ENCODE data around the gene SLC45A1.

The SLC45A1 gene

DNA sequence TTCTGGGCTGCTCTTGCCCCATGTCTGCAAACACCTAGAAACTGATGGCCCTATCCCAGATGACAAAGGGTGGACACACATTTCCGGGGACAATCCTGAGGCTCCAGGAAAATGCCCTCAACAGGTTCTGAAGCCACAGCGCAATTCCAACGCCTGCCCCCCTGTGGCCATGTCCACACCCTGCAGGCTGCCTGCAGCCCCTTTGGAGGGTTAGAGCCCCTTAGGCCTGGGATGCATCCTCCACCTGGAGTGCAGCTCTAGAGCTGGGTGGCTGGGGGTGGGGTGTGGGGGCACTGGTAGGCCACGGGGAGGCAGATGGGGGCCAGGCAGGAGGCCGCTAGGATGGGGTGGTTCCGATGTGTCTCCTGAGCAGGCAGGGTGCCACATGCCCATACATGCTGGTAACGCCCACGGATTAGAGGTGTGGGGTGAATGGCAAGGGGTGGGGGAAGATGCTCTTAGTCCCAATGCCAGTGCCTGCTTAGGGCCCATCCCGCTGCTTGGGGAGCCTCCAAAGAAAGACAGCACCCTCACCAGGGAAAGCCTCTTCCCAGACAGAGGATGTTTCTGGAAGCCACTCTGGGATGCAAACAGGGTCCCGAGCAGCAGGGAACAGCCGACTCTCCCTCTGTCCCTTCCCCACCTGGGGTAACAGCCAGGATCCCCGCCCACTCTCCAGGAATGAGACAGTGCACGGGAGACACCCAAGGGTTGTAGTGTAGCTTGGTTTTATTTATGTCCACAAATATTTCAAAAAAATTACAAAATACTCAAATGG is 34.0 kb downstream of the SLC45A1 start:
- in situ Hi-C loops (cut with HindIII; ENCODE audit: low sequenced_read_pairs): no loop called here

DNA sequence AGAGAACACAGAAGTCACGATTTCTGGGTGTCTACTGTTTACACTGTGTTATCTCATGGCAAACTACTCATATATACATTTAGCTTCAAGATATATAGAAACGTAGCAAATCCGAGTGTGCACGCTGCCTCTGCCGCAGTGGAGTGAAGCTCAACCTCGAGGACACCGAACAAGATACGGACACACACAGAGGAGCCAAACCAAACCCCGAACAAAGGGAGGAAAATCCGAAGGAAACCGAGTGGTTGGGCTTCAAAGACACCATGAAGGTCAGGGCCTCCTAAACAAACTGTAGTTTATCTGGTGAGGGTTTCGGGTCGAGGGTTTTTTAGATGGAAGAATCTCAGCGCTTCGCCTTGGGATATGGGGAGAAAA is 34.5 kb downstream of the SLC45A1 start:
- in situ Hi-C loops (cut with HindIII; ENCODE audit: low sequenced_read_pairs): no loop called here

- in situ Hi-C loops (cut with HindIII; ENCODE audit: low sequenced_read_pairs): no loop called here
These were observed 35.2 kb downstream of the SLC45A1 start for GRCh38 chr1:8352886-8353785.

- in situ Hi-C loops (cut with HindIII; ENCODE audit: low sequenced_read_pairs): no loop called here
These were observed 36.1 kb downstream of the SLC45A1 start for GRCh38 chr1:8354038-8354437.

DNA sequence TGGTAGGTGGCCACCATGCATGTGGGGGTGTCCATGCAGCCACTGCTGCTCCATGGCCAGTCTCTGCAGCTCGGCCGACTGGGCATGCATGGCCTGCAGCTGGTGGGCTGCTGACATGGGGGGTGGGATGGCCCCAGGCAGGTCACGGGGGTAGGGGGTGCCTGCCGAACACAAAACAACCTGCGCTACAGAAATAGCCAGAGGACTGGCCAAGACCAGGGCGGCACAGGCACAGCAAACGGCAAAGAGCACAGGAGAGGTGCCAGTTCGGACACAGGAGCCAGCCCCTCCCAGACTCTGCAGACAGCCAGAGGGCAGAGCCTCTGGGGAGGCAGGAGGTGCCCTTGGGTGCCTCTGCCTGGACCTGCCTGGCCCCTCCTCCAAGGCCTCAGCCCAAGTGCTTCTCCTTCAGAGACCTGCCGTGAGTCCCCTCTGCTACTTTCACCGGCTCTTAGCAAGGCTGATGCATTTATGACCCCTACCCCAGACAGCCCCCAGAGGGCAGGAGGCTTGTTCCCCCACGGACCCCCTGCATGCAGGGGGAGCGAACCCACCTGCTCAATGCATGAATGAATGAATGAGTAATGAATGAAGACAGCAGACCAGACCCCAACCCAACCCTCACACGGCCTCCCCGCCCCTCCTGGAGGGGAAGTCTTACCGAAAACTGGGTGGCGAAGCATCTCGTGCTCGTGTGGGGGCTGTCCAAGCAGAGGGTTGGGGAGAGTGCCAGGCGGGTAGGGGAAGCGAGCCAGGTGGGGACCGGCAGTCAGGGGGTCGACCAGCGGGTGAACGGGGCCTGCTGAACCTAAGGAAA is 37.7 kb downstream of the SLC45A1 start:
- in situ Hi-C loops (cut with HindIII; ENCODE audit: low sequenced_read_pairs): no loop called here

DNA sequence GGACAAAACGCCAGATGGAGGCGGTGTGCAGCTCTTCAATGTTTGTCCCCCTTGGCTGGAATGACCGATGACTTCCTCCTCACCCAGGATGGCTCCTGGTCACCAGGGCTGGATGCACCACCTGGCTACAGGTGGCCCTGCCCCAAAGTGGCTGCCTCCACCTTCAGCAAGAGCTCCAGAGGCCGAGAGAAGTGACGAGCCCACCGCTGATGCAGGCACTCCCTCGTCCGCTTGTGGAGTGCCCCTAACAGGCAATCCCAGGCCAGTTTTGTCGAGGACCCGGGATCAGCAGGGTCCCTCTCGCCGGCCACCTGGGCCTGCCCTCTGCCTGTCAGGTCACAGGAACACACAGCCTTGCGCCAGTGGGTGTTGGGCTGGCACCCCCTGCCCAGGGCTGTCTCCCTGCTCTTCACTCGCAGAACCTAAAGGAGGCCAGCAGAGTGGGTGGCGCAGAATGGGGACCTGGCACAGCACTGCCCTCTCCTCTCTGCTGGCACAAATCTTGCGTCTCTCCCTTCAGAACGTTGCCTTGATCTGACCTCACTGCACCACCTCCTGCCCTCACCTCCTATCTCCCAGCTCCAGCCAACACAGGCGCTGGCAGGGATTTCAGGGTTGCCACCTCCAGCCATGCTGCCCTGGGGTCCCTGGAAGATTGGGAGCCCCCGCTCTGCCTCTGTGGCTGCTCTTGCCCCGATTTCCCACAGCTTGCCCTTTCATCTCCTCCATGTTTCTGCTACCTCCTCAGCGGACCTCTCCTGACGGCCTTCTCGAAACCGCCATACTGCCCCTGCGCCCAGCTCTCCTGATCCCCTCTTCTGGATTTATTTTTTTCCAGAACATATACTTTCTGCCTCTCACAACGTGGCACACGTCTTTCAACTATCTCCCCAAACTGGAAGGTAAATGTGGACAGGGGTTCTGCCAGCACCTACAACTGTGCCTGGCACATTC is 38.6 kb downstream of the SLC45A1 start:
- in situ Hi-C loops (cut with HindIII; ENCODE audit: low sequenced_read_pairs): no loop called here

- in situ Hi-C loops (cut with HindIII; ENCODE audit: low sequenced_read_pairs): no loop called here
These were observed 39.6 kb downstream of the SLC45A1 start for GRCh38 chr1:8357329-8358101.

- in situ Hi-C loops (cut with HindIII; ENCODE audit: low sequenced_read_pairs): no loop called here
These were observed 40.5 kb downstream of the SLC45A1 start for GRCh38 chr1:8358241-8358896.

DNA sequence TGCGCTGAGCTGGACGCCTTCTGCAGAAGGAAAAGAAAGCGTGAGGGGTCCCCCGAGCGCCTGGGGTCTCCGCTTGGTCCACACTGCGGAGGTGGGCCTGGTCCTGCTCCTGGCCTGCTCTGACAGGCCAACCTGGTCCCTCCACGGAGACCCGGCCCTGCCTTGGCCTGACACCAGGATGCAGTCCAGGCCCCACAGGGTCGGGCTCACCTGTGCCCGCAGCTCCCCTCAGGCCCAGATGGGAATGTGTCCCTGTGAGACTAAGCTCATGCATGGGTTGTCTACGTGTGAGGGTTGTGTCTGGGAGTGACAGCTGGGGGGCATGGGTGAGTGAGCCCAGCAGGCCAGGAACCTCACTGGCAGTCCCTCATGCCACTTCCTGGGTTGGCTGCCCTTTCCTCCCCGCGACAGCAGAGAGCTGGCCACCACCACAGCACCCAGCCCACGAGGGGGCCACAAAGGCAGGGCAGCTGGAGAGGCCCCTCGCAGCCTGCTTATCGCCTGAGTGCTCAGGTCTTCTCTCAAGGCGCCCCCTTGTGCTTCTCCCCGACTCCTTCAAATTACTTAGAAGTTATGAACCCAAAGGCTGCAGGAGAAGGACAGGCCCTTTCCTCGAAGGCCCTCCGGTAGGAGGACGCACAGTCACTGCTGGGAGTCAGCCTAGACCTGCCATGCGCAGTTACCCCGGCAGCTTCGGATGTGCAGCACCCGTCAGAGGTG is 41.1 kb downstream of the SLC45A1 start:
- in situ Hi-C loops (cut with HindIII; ENCODE audit: low sequenced_read_pairs): no loop called here

DNA sequence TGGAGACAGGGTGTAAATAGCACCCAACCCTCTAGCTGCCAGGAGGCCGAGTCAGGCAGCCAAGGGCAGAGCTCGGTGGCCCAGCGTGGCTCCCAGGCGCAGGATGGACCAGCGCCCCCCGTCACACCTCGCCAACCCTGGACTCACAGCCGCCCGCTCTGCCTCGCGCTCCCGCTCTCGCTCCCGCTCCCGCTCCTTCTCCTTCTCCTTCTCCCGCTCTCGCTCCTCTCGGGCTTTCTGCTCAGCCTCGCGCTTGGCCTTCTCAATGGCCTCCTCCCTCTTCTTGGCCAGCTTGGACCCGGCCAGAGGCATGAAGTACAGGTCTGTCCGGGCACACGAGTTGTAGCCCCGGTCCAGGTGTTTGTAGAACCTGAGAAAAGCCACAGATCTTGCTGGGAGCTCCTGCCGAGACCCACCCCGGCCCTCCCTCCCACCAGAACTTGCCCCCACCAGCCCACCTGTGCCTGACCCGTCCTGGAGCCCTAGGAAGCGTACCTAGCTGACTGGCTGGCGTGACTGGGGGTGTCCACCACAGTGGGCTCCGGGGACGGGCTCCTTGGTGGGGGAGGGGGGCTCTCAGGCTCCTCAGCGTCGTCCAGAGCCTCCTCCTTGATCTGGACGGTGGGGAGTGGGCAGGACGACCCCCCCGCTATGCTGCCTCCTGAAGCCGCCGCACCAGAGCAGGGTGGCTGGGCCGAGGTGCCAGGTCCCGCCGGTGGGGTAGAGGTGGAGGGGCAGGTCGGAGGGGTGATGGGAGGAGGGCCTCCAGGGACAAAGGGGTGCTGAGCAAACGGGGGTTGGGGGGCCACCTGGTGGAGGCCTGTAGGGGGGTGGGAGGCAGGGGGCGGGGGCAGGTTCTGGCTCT is 41.9 kb downstream of the SLC45A1 start:
- in situ Hi-C loops (cut with HindIII; ENCODE audit: low sequenced_read_pairs): loop anchor here (5.0 kb wide), 2 partner anchors 47 to 68 kb away; no protein-coding TSS in a partner anchor

DNA sequence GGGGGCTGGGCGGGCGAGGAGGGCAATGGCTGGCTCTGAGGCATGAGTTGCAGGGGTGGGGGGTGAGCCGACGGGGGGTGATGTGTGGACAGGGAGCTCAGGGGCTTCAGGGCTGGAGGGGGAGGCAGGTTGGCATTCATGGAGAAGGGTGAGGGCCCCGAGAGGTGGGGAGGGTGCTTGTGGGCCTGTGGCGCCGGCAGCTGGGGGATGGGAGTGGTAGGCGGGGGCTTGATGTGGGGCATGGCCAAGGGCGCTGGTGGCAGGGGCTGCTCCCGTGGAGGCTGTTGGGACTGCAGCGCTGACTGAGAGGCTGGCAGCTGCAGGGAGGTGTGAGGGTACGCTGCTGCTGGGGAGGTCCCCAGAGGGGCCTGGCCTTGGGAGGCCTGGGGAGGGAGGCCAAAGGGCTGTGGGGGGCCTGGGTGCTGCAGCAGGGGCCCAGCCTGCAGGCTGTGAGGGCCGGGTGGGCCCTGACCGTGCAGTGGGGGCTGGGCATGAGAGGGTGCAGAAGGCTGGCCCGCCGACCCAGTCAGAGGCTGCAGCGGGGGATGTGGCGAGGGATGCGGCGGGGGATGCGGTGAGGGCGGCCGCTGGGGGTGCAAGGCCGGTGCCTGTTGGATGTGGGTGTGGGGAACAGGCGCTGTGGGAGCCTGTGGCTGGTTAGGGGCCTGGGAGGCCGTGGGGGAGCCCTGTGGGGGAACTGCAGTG is 42.7 kb downstream of the SLC45A1 start:
- in situ Hi-C loops (cut with HindIII; ENCODE audit: low sequenced_read_pairs): loop anchor here (5.0 kb wide), 2 partner anchors 47 to 68 kb away; no protein-coding TSS in a partner anchor

DNA sequence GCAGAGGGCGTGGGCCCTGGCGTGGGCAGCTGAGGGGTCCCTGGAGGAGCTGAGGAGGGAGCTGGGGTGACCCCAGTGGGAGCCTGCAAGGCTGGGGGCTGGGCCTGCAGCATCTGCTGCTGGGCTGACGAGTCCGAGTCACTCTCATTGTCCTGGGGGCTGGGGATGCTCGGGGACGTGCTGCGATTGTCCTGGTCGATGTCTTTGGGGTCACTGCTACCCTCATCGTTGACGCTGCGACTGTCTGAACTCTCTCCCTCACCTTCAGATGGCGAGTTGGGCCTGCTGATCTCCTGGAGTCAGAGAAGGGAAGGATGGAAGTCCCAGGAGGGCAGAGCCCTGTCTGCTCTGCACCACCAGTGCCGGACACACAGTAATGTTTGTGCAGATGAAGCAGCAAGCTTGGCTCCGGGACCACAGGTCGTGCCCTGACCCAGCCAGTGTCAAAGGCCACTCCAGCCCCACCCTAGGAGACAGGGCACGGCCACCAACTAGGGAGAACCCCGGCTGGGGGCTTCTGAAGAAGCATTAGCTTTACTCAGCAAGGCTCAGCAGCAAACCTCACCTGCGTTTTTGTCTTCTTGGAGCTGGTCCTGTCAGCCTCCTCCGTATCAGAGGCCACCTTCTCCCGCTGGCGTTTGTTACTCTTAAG is 43.4 kb downstream of the SLC45A1 start:
- in situ Hi-C loops (cut with HindIII; ENCODE audit: low sequenced_read_pairs): loop anchor here (5.0 kb wide), 2 partner anchors 46 to 69 kb away; no protein-coding TSS in a partner anchor

GRCh38 chr1:8362701-8363101 is 44.8 kb downstream of the SLC45A1 start:
- in situ Hi-C loops (cut with HindIII; ENCODE audit: low sequenced_read_pairs): loop anchor here (5.0 kb wide), 2 partner anchors 45 to 70 kb away; no protein-coding TSS in a partner anchor

- in situ Hi-C loops (cut with HindIII; ENCODE audit: low sequenced_read_pairs): loop anchor here (5.0 kb wide), 2 partner anchors 44 to 71 kb away; no protein-coding TSS in a partner anchor
These were observed 45.4 kb downstream of the SLC45A1 start for GRCh38 chr1:8363186-8363766.

DNA sequence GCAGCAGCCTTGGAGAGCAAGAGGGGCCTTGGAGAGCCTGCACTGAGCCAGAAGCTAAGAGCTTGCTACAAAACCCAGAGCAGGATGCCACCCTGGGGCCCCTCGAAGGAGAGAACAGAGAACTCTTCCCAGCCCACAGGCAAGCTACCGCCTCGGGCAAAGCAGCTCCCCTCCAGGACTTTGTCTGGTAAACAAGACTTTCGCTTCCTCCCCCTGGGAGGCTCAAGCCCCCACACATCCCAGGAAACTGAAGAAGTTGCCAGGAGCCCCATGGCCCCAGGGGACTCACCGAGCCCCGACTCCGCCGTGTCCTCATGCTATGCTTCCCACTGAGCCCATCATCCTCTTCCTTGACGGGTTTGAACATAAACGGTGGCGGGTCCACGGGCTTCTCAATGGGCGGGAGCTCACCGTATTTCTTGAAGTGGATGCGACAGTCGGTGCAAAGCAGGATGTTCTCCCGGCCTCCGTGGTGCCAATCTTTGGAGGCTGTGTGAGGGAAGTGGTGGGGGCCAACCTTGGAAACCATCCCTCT is 45.9 kb downstream of the SLC45A1 start:
- in situ Hi-C loops (cut with HindIII; ENCODE audit: low sequenced_read_pairs): loop anchor here (5.0 kb wide), 2 partner anchors 43 to 72 kb away; no protein-coding TSS in a partner anchor
